Lower lobe of right lung (tissue), 2 donors: Measurements from ENCODE around the gene GTF3C5. TPM values are rescaled to one million over a fixed set of nuclear protein-coding genes. Genes with fewer than 3 reads are reported as not detected.
"Not testable (repeated sequence)": the region's sequence is repeated elsewhere in the genome, so short reads cannot be mapped to it uniquely, and the experiment has no call there.

ENCODE experiments used
- ATAC-seq, 2 donors: fragments of 200-7000 bp; cut with Tn5 transposase; one replicate each; pipeline ENCODE4 v1.9.1; 2020 to 2022; ENCODE audit warnings: mild to moderate bottlenecking in 2 of 2, moderate library complexity in 2 of 2
- DNase-seq: peaks from one replicate; pipeline ENCODE4 v3.0.0-alpha.2; 2020
- H3K27ac ChIP-seq: fragments of 200-600 bp; one replicate; pipeline ENCODE4 v1.8.0; 2022
- H3K27me3 ChIP-seq: fragments of 200-600 bp; one replicate; pipeline ENCODE4 v1.8.0; 2022; ENCODE audit warnings: low read depth
- H3K36me3 ChIP-seq: fragments of 200-600 bp; one replicate; pipeline ENCODE4 v1.8.0; 2022; ENCODE audit warnings: mild to moderate bottlenecking
- H3K4me1 ChIP-seq: fragments of 200-600 bp; one replicate; pipeline ENCODE4 v1.8.0; 2022
- H3K4me3 ChIP-seq: fragments of 200-600 bp; one replicate; pipeline ENCODE4 v1.8.0; 2022; ENCODE audit warnings: mild to moderate bottlenecking
- H3K9me3 ChIP-seq: fragments of 200-600 bp; one replicate; pipeline ENCODE4 v1.8.0; 2022
- intact Hi-C: fragments of 100-400 bp; cut with DNase I; formaldehyde crosslinking; loops from one replicate; pipeline ENCODE4 v1.11.0; 2022
- total RNA-seq: library from RNA; stranded (reverse); fragmentation: NEBNext Ultra II Directional; extraction: Animal tissue kit (Norgen Biotek cat#: 25700); gene quantifications from one replicate; pipeline ENCODE4 v1.2.1, GENCODE V29; 2021
- TF ChIP-seq, protein P1 (sequence below): fragments of 200-600 bp; IDR thresholded peaks from one replicate; pipeline ENCODE4 v1.8.0; 2022; ENCODE audit warnings: antibody characterized with exemption, mild to moderate bottlenecking
- donor health status: DM: no; HTN: yes; CAD: no; lungs with severe emphysema.

The GTF3C5 gene
- total RNA-seq, 1 donor from 2014 or later, result 44.8 TPM

DNA sequence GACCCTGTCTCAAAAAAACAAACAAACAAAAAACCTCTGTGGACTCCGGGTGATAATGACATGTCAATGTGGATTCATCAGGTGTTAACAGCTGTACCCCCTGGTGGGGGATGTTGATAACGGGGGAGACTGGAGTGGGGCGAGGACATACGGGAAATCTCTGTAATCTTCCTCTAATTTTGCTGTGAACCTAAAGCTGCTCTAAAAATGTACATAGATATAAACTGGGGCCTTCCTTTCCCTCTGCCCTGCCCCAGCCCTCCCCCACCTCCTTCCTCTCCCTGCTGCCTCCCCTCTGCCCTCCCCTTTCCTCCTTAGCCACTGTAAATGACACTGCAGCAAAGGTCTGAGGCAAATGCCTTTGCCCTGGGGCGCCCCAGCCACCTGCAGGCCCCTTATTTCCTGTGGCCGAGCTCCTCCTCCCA lies 29.6 kb downstream of the GTF3C5 start:
- DNase-seq, result no peak
- H3K4me3 ChIP-seq, result no peak overlapping the region
- TF ChIP-seq, protein P1, sequence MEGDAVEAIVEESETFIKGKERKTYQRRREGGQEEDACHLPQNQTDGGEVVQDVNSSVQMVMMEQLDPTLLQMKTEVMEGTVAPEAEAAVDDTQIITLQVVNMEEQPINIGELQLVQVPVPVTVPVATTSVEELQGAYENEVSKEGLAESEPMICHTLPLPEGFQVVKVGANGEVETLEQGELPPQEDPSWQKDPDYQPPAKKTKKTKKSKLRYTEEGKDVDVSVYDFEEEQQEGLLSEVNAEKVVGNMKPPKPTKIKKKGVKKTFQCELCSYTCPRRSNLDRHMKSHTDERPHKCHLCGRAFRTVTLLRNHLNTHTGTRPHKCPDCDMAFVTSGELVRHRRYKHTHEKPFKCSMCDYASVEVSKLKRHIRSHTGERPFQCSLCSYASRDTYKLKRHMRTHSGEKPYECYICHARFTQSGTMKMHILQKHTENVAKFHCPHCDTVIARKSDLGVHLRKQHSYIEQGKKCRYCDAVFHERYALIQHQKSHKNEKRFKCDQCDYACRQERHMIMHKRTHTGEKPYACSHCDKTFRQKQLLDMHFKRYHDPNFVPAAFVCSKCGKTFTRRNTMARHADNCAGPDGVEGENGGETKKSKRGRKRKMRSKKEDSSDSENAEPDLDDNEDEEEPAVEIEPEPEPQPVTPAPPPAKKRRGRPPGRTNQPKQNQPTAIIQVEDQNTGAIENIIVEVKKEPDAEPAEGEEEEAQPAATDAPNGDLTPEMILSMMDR, result no peak

DNA sequence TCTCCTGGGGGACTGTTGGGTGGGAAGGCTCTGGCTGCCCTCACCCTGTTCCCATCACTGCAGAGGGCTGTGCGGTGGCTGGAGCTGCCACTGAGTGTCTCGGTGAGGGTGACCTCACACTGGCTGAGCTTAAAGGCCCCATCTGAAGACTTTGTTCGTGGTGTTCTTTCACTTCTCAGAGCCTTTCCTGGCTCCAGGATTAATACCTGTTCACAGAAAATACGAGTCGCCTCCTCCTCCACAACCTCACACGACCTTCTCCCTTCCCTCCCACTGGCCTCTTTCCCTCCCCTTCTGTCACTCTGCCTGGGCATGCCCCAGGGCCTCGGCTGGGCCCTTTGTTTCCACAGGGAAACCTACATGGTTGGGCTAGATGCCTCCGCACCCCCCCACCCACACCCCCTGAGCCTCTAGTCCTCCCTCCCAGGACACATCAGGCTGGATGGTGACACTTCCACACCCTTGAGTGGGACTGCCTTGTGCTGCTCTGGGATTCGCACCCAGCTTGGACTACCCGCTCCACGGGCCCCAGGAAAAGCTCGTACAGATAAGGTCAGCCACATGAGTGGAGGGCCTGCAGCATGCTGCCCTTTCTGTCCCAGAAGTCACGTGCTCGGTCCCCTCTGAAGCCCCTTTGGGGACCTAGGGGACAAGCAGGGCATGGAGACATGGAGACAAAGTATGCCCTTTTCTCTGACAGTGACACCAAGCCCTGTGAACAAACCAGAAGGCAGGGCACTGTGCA lies 30.4 kb downstream of the GTF3C5 start:
- intact Hi-C loops, H3K27ac ChIP-seq, H3K27me3 ChIP-seq, H3K4me1 ChIP-seq, H3K9me3 ChIP-seq, H3K4me3 ChIP-seq: not testable (repeated sequence)
- ATAC-seq (peak in 1 of 2 donors; percentile 17), DNase-seq (peak; percentile 34)
- H3K36me3 ChIP-seq, result peaks cover 25% of the 10 kb centered on the region

More for the DNA sequence above, 29.6 kb downstream of the GTF3C5 start:
- H3K36me3 ChIP-seq, result peaks cover 33% of the 10 kb centered on the region
- intact Hi-C loops, result no loop called here
- no peak for ATAC-seq
- H3K9me3 ChIP-seq, result no peaks in the 10 kb centered on the region
- peaks cover 4% of the 10 kb centered on the region for H3K4me1 ChIP-seq
- H3K27ac ChIP-seq, result no peak overlapping the region
- H3K27me3 ChIP-seq, result no peaks in the 10 kb centered on the region

DNA sequence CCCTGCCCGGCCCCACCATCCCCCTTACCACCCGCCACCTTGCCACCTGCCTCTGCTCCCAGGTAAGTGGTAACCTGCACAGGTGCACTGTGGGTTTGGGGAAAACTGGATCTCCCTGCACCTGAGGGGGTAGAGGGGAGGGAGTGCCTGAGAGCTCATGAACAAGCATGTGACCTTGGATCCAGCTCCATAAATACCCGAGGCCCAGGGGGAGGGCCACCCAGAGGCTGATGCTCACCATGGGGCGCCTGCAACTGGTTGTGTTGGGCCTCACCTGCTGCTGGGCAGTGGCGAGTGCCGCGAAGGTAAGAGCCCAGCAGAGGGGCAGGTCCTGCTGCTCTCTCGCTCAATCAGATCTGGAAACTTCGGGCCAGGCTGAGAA lies 31.0 kb downstream of the GTF3C5 start, which contains the start of gene CEL:
Gene CEL, plus strand, starts transcription at position 218 of the 382 bp plus-strand sequence. Its CDS starts 22 bp downstream, at position 240.
- DNase-seq, result peak; percentile 1
- peaks cover 19% of the 10 kb centered on the region for H3K36me3 ChIP-seq
- H3K4me1 ChIP-seq, H3K9me3 ChIP-seq, intact Hi-C loops, ATAC-seq, H3K4me3 ChIP-seq, H3K27me3 ChIP-seq, H3K27ac ChIP-seq: not testable (repeated sequence)

DNA sequence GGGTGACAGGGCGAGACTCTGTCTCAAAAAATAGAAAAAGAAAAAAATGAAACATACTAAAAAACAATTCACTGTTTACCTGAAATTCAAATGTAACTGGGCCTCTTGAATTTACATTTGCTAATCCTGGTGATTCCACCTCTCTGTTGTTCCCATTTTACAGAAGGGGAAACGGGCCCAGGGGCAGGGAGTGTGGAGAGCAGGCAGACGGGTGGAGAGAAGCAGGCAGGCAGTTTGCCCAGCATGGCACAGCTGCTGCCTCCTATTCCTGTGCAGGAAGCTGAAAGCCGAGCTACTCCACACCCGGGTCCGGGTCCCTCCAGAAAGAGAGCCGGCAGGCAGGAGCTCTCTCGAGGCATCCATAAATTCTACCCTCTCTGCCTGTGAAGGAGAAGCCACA lies 31.8 kb downstream of the GTF3C5 start:
- H3K27ac ChIP-seq, H3K4me1 ChIP-seq, ATAC-seq, H3K4me3 ChIP-seq, intact Hi-C loops, H3K27me3 ChIP-seq, H3K9me3 ChIP-seq: not testable (repeated sequence)
- peak; percentile 30 for DNase-seq
- H3K36me3 ChIP-seq, result peaks cover 11% of the 10 kb centered on the region

DNA sequence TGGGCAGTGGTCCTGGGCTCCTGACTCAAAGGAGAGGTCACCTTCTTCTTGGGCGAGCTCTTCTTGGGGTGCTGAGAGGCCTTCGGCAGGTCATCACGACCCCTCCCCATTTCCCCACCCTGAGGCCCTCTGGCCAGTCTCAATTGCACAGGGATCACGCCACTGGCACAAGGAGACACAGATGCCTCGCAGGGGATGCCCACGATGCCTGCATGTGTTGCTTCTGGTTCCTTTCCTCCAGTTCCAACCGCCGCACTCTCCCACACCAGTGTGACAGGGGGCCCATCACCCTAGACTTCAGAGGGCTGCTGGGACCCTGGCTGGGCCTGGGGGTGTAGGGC lies 32.3 kb downstream of the GTF3C5 start:
- TF ChIP-seq, protein P1, result no peak
- Histone ChIP-seq H3K36me3 (peaks cover 6% of the 10 kb centered on the region), H3K4me3 (no peak overlapping the region), H3K27ac (no peak overlapping the region), H3K4me1 (peaks cover 4% of the 10 kb centered on the region), H3K27me3 (no peaks in the 10 kb centered on the region), H3K9me3 (no peaks in the 10 kb centered on the region)
- ATAC-seq, result no peak
- no peak for DNase-seq
- intact Hi-C loops, result no loop called here

DNA sequence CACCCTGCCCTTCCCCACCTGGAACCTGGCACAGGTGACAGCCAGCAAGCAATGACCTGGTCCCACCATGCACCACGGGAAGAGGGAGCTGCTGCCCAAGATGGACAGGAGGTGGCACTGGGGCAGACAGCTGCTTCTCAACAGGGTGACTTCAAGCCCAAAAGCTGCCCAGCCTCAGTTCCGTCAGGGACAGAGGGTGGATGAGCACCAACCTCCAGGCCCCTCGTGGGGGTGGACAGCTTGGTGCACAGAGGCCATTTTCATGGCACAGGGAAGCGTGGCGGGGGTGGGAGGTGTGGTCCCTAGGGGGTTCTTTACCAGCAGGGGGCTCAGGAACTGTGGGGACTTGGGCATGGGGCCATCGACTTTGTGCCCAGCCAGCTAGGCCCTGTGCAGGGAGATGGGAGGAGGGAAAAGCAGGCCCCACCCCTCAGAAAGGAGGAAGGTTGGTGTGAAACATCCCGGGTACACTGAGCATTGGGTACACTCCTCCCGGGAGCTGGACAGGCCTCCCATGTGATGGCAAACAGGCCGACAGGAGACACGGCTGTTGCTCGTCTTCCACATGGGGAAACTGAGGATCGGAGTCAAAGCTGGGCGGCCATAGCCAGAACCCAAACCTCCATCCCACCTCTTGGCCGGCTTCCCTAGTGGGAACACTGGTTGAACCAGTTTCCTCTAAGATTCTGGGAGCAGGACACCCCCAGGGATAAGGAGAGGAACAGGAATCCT lies 32.9 kb downstream of the GTF3C5 start:
- no peaks in the 10 kb centered on the region for H3K9me3 ChIP-seq
- no peak for ATAC-seq
- H3K4me3 ChIP-seq, result no peak overlapping the region
- no peaks in the 10 kb centered on the region for H3K27me3 ChIP-seq
- H3K4me1 ChIP-seq, result peaks cover 4% of the 10 kb centered on the region
- peaks cover under 1% of the 10 kb centered on the region for H3K36me3 ChIP-seq
- DNase-seq, result peak; percentile 41
- H3K27ac ChIP-seq, result no peak overlapping the region
- TF ChIP-seq, protein P1, result no peak
- intact Hi-C loops, result no loop called here
